ENCODE data around the gene CDCP2. TPM values are rescaled to one million over a fixed set of nuclear protein-coding genes. Genes with fewer than 3 reads are reported as not detected.

Gene CDCP2
- under 1 TPM in 3 of 10 donors, not detected in 7; 0.08 to 0.20 (median 0.10) TPM for polyA plus RNA-seq (ENCODE audit: insufficient read length in 10 of 10)
- long read RNA-seq, donor 1 = 0 reads
- long read RNA-seq, donor 2 = 0 reads
- long read RNA-seq, donor 3 = 0 reads
- long read RNA-seq, donor 4 = 0 reads
- long read RNA-seq, donor 5 = 0 reads
- long read RNA-seq, donor 6 = 0 reads
- long read RNA-seq, donor 7 = 0 reads
- long read RNA-seq, donor 8 = 0 reads
- long read RNA-seq, donor 9 = 0 reads

DNA sequence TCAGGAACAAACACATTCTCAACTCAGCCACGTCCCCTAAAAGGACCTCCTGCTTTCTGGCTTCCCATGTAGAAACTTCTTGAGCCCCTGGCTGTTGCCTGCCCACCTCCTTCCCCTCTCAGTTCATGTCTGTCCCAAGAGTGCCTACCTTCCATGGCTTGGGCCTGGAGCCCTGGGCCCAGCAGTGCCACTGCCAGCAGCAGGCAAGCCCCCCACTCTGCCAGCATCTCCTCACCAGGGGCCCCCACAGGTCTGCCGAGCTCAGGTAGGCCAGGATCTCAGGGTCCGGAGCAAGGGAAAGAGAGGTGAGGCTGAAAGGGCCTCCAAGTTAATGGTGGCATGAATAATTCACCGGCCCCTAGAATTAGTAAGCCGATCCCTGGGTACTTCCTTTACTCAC lies at the start of gene CDCP2:
Gene CDCP2 (minus strand): TSS at position 305 of the 400 bp plus-strand sequence. CDS start 78 bp downstream, at position 227.
- no peak for DNase-seq

DNA sequence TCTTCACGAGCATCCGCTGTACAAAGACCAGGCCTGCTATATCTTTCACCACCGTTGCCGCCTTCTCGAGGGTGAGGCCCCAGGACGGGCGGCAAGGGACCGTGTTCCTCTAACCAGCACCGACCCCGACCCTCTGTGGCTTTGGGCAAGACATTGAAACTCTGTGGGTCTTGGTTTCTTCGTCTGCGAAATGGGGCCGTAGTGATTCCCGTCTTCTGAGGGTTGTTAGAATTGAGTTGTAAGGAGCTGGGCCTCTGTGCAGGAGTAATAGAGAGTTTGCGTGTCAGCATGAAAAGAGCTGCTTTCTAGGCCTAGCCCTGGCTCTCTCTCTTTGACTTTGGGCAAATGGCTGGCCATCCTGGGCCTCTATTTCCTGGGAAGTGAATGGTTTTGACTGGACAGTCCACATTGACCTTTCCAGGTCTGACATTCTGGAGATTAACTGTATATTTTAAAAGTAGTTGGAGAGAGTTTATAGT lies 47.8 kb upstream of the CDCP2 start:
- no peak for DNase-seq

GRCh38 chr1:54199765-54200518 lies 47.1 kb upstream of the CDCP2 start, which contains the start of the genes CYB5RL and MRPL37:
CYB5RL (minus strand) TSS chr1:54200030; CDS start chr1:54195616, 4,414 bp downstream.
MRPL37 (plus strand) TSS chr1:54200167; CDS start chr1:54200244, 77 bp downstream.
- DNase-seq = peak; percentile 97 to 98 (median 98)

- DNase-seq = no peak
These were observed 46.5 kb upstream of the CDCP2 start for GRCh38 chr1:54199151-54199764.

DNA sequence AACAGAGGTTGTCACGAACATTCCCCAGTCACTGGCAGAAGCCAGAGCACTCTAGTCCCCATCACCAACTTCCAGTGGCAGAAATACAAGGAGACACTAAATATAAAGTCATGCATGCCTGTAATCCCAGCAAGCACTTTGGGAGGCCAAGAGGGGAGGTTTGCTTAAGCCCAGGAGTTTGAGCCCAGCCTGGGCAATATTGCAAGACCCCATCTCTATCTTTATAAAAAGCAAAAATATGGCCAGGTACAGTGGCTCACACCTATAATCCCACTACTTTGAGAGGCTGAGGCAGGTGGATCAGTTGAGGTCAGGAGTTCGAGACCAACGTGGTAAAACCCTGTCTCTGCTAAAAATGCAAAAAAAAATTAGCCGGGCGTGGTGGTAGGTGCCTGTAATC lies 40.7 kb upstream of the CDCP2 start:
- DNase-seq = no peak

GRCh38 chr1:54191525-54191924 lies 38.7 kb upstream of the CDCP2 start:
- no peak for DNase-seq

- DNase-seq = no peak
These were observed 37.7 kb upstream of the CDCP2 start for GRCh38 chr1:54190526-54190925.

DNA sequence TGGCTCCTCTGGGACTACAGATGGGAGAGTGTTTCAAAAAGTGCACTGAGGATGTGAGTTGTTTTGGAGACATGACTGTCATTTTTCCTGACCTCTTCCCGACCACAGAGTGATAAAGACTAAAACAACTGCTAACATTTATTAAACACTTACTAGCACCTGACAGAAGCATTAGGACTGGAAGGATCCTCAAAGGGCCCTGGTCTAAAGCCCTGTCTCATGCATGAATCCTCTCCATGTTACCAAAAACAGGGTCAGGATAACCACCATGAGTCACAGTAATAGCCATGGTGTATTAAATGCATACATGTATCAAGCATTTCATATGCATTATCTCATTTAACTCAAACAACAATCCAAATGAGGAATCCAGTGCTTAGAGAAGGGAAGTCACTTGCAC lies 35.5 kb upstream of the CDCP2 start:
- DNase-seq = no peak

DNA sequence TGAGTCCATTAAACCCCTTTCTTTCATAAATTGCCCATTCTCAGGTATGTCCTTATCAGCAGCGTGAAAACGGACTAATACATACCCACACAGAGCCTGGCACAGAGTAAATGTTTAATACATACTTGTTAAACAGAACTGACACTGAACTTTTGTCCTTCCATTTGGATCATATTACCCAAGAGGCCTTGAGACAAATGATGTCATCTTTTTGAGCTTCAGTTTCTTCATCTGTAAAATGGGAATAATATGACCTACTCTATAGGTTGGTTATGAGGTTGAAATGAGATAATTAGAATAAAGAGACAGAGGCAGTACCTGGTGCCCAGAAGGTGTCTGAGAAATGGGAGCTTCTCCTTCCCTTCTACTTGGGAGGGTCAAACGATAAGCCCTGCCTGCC lies 33.3 kb upstream of the CDCP2 start:
- DNase-seq = no peak

GRCh38 chr1:54180701-54181360 lies 28.0 kb upstream of the CDCP2 start:
- no peak for DNase-seq

DNA sequence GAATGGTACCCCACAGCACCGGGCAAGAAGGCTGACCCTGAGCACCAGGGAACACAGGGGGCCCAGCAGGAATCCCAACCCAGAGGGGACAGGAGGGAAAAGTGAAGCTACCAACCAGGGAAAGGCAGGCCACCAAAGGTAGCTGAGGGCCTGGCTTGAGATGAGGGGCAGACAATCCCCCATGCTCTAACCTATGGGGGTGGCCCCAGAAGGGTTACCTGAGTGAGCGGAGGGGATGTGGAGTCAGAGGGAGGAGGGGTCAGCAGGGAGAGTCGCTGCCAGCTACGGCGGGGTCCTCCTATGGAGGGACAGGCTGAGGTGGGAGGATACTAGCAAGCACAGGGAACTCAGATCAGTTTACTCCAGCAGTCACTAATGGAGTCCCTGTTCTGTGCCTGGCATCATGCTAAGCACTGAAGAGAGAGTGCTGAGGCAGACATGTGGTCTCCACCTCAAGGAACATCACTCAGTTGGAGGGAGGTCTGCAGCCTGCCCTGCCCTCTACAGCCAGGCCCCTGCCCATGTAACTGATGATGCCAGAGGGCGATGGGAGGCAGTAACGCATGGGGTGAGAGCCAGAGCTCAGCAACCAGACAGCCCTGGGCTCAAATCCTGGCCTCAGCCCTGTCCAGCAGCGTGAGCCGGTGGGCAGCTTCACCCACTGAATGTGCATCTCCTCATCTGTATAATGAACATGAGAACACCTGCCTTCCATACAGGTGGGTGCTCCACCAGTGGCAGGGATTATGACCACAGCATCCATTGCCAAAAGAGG lies 25.7 kb upstream of the CDCP2 start:
- DNase-seq = no peak

- DNase-seq = no peak
These were observed 24.9 kb upstream of the CDCP2 start for GRCh38 chr1:54177726-54178125.

GRCh38 chr1:54176621-54177327 lies 24.0 kb upstream of the CDCP2 start:
- DNase-seq = no peak

- no peak for DNase-seq
These were observed 21.3 kb upstream of the CDCP2 start for GRCh38 chr1:54174106-54174505.

- no peak for DNase-seq
These were observed 20.9 kb upstream of the CDCP2 start for GRCh38 chr1:54173681-54174080.

DNA sequence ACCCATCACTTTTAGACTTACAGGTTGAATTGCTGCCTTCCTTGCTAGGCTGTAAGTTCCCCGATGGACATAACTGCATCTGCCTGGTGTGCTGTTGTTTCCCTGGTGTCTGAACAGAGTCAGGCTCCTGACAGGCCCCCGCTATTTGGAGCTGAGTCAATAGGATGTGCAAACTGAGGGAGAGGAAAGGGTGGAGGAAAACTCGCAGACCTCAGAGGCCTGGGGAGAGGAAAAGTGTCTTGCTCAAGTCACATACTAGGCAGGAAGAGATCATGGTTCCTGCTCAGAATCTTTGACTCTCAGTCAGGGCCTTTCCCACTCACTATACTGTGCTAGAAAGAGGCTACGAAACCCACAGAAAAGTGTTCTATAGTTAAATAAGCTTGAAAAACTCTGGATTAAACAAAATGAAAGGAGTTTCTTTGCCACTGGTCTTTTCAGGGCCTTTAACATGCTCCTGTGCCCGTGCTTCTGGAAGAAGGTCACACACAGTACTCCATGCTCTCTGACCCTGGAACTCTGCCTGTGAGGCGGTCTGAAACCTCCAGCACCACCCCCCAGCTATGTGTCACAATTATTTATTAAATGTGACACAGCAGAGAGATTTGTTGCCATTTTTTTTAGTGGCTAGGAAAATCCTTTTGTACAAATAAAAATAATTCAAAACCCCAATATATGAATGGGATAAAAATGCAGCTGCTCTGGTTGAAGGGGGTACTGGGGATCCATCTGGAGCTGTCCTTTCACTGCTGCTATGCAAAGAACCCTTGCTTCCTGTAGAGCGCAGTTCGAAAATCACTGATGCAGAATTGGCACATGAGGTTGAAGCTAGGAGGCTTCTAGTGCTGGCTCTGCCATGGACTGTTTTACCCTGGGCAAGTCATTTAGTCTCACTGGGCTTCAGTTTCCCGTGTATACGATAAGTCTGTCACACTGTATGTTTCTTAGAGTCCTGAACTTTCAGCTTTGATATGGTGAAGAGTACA lies 20.1 kb upstream of the CDCP2 start:
- DNase-seq = peak in 1 of 3 donors; percentile 52

GRCh38 chr1:54171606-54172005 lies 18.8 kb upstream of the CDCP2 start:
- no peak for DNase-seq

- no peak for DNase-seq
These were observed 18.2 kb upstream of the CDCP2 start for GRCh38 chr1:54171016-54171415.

DNA sequence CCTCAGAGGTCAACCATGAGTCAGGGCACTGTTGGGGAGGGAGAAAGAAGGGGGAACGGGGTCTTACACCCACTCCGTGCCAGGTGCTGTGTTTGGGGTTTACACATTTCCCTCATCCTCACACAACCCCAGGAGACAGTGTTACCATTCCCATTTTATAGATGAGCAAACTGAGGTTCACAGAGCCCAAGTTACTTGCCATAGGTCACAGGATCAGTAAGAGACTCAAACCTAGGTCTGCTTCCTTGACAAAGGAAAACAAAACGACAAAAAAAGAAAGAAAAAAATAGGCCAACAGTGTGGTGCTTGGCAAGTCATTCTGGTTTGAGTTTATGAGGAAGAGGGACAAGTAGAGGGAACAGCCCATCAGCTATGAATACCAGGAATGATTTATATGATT lies 16.3 kb upstream of the CDCP2 start:
- no peak for DNase-seq
